ENCODE measurements around the gene DAG1. TPM values are rescaled to one million over a fixed set of nuclear protein-coding genes. Genes with fewer than 3 reads are reported as not detected.

The DAG1 gene
- total RNA-seq, 1 experiment from 2014 or later: 99.9 TPM

- Histone ChIP-seq H3K4me2 (ENCODE audit: low read length) (no peak overlapping the region), H3K27me3 (ENCODE audit: insufficient read depth, low read length) (no peaks in the 10 kb centered on the region), H3K4me3 (replicated peaks in 1 of 2; ENCODE audit: low read depth in 1 of 2, low read length in 2 of 2) (no peak overlapping the region), H3K9me2 (ENCODE audit: insufficient read depth) (no peaks in the 10 kb centered on the region), H2AFZ (ENCODE audit: low read depth, low read length, poor library complexity, severe bottlenecking) (no peak overlapping the region), H3K4me1 (ENCODE audit: control insufficient read depth in 1 of 2, insufficient read depth in 2 of 2, low read length in 2 of 2) (peaks cover 4 to 24% of the 10 kb centered on the region in 2 experiments), H4K20me1 (ENCODE audit: insufficient read depth) (no peaks in the 10 kb centered on the region), H3K79me2 (ENCODE audit: insufficient read depth, low read length) (no peaks in the 10 kb centered on the region), H3K9ac (ENCODE audit: low read length) (no peak overlapping the region), H3K9me3 (ENCODE audit: control insufficient read depth in 1 of 2, insufficient read depth in 1 of 2, low read depth in 1 of 2, low read length in 2 of 2) (no peaks in the 10 kb centered on the region), H3K27ac (ENCODE audit: low read depth, low read length) (no peak overlapping the region), H3K36me3 (ENCODE audit: control insufficient read depth in 1 of 2, insufficient read depth in 2 of 2, low read length in 2 of 2) (peaks cover 0 to 2% of the 10 kb centered on the region in 2 experiments; a peak in 1 of 4 replicates)
- CTCF ChIA-PET: no interaction called here
- no peak for TF ChIP-seq EZH2phosphoT487 (IDR thresholded peaks at IDR 0.05; ENCODE audit: borderline replicate concordance)
- TF ChIP-seq, protein P1, sequence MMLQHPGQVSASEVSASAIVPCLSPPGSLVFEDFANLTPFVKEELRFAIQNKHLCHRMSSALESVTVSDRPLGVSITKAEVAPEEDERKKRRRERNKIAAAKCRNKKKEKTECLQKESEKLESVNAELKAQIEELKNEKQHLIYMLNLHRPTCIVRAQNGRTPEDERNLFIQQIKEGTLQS (IDR thresholded peaks at IDR 0.05): no peak
- no peak for TF ChIP-seq TCF7L2 (IDR thresholded peaks at IDR 0.05; ENCODE audit: borderline replicate concordance, extremely low read depth, insufficient read depth, insufficient read length)
- TF ChIP-seq, protein P2, sequence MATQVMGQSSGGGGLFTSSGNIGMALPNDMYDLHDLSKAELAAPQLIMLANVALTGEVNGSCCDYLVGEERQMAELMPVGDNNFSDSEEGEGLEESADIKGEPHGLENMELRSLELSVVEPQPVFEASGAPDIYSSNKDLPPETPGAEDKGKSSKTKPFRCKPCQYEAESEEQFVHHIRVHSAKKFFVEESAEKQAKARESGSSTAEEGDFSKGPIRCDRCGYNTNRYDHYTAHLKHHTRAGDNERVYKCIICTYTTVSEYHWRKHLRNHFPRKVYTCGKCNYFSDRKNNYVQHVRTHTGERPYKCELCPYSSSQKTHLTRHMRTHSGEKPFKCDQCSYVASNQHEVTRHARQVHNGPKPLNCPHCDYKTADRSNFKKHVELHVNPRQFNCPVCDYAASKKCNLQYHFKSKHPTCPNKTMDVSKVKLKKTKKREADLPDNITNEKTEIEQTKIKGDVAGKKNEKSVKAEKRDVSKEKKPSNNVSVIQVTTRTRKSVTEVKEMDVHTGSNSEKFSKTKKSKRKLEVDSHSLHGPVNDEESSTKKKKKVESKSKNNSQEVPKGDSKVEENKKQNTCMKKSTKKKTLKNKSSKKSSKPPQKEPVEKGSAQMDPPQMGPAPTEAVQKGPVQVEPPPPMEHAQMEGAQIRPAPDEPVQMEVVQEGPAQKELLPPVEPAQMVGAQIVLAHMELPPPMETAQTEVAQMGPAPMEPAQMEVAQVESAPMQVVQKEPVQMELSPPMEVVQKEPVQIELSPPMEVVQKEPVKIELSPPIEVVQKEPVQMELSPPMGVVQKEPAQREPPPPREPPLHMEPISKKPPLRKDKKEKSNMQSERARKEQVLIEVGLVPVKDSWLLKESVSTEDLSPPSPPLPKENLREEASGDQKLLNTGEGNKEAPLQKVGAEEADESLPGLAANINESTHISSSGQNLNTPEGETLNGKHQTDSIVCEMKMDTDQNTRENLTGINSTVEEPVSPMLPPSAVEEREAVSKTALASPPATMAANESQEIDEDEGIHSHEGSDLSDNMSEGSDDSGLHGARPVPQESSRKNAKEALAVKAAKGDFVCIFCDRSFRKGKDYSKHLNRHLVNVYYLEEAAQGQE (IDR thresholded peaks at IDR 0.05; ENCODE audit: low read depth): no peak
- no peak for TF ChIP-seq JUND (IDR thresholded peaks at IDR 0.05)
- no peak for TF ChIP-seq SP1 (IDR thresholded peaks at IDR 0.05; ENCODE audit: low read depth)
- TF ChIP-seq, protein P3, sequence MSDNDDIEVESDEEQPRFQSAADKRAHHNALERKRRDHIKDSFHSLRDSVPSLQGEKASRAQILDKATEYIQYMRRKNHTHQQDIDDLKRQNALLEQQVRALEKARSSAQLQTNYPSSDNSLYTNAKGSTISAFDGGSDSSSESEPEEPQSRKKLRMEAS (IDR thresholded peaks at IDR 0.05): no peak
- no peak for TF ChIP-seq ELF1 (IDR thresholded peaks at IDR 0.05; ENCODE audit: borderline replicate concordance, low read depth)
- no peak for TF ChIP-seq SRF (IDR thresholded peaks at IDR 0.05; ENCODE audit: low read depth)
- no peak for TF ChIP-seq CEBPB (IDR thresholded peaks at IDR 0.05; ENCODE audit: low read depth)
- intact Hi-C loops (cut with micrococcal nuclease): no loop called here
- no TSS peak for BruUV-seq (replicated peaks)
- RAD21 ChIA-PET (ENCODE audit: low non-redundant PET in 1 of 2, low total read pairs in 2 of 2, uncharacterized antibody in 2 of 2, unreplicated experiment in 2 of 2): no interaction called here
- DNase-seq (ENCODE audit: low read depth, low spot score): no peak
- POLR2A ChIA-PET: interaction anchor here (1.1 kb wide), 1 partner anchor 16 kb away, joined by 3 read pairs; the partner anchor contains the start of genes RHOA and TCTA
- ATAC-seq: no peak
Measured at GRCh38 chr3:49427586-49427985, 42.5 kb upstream of the DAG1 start.

All from HCT116 (cell line).